Peyer's patch (tissue), 4 donors: ENCODE data around the gene PSMC5.

Experiments
- POLR2A ChIP-seq, 2 donors: fragments of 450-650 bp; IDR thresholded peaks; one replicate each; pipeline ENCODE4 v1.5.1; 2017; ENCODE audit warnings: antibody characterized with exemption in 2 of 2, mild to moderate bottlenecking in 2 of 2, moderate library complexity in 2 of 2
- TF ChIP-seq, protein P1 (sequence below), 6 experiments: fragments of 450-650 bp in 4 of 6; fragments of 200-600 bp in 2 of 6; sonication (generic) in 1 of 6; IDR thresholded peaks; one replicate each; pipeline ENCODE4 v1.5.1; 2017 to 2019; ENCODE audit warnings: antibody characterized with exemption in 6 of 6, mild to moderate bottlenecking in 3 of 6, moderate library complexity in 1 of 6

DNA sequence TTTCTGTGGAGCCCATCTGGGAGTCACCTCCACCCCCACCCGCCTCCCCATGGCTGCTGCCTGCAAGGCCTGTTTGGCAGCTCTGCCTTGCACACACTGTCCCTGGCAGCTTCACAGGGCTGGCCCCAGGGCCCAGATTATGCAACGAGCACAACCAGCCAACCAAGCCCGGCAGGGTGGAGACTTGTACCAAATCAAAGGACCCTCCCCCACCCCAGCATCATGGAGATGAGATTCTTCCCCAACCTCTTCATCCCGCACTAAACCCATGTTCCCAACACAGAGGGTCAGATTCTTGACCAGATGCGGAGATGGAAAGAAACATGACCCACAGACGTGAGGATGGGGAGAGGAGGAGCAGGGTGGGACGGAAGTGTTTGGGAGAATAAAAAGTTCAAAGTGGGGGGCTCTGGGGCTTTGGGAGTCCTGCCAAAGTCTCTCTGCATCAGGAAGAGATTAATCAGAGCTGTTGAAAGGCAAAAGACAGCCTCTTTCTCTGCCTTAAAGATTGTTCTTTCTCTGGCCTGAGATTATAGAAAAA lies 11.5 kb downstream of the PSMC5 start:
- TF ChIP-seq, protein P1, sequence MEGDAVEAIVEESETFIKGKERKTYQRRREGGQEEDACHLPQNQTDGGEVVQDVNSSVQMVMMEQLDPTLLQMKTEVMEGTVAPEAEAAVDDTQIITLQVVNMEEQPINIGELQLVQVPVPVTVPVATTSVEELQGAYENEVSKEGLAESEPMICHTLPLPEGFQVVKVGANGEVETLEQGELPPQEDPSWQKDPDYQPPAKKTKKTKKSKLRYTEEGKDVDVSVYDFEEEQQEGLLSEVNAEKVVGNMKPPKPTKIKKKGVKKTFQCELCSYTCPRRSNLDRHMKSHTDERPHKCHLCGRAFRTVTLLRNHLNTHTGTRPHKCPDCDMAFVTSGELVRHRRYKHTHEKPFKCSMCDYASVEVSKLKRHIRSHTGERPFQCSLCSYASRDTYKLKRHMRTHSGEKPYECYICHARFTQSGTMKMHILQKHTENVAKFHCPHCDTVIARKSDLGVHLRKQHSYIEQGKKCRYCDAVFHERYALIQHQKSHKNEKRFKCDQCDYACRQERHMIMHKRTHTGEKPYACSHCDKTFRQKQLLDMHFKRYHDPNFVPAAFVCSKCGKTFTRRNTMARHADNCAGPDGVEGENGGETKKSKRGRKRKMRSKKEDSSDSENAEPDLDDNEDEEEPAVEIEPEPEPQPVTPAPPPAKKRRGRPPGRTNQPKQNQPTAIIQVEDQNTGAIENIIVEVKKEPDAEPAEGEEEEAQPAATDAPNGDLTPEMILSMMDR (IDR thresholded peaks at IDR 0.05) = no peak
- no peak for TF ChIP-seq POLR2A (IDR thresholded peaks at IDR 0.05)
